ENCODE measurements around the gene FAM83C.

Gene FAM83C

GRCh38 chr20:35298264-35298663 lies 6.0 kb upstream of the FAM83C start:
- DNase-seq (ENCODE audit: low read depth): no peak

- DNase-seq (ENCODE audit: low read depth): no peak
These were observed 5.5 kb upstream of the FAM83C start for GRCh38 chr20:35297740-35298139.

- peak; percentile 59 for DNase-seq (ENCODE audit: low read depth)
These were observed 4.9 kb upstream of the FAM83C start for GRCh38 chr20:35297155-35297554.

GRCh38 chr20:35296101-35296554 lies 3.9 kb upstream of the FAM83C start:
- no peak for DNase-seq (ENCODE audit: low read depth)

- no peak for DNase-seq (ENCODE audit: low read depth)
These were observed 3.4 kb upstream of the FAM83C start for GRCh38 chr20:35295674-35296073.

- DNase-seq (ENCODE audit: low read depth): no peak
These were observed 2.8 kb upstream of the FAM83C start for GRCh38 chr20:35295058-35295457.

- DNase-seq (ENCODE audit: low read depth): no peak
These were observed 2.1 kb upstream of the FAM83C start for GRCh38 chr20:35294293-35294685.

GRCh38 chr20:35293303-35294292 lies 1.4 kb upstream of the FAM83C start:
- no peak for DNase-seq (ENCODE audit: low read depth)

GRCh38 chr20:35292504-35293285 lies 470 bp upstream of the FAM83C start:
- DNase-seq (ENCODE audit: low read depth): no peak

- no peak for DNase-seq (ENCODE audit: low read depth)
These were observed 1.3 kb downstream of the FAM83C start for GRCh38 chr20:35290887-35291417.

GRCh38 chr20:35290186-35290886 lies 1.9 kb downstream of the FAM83C start:
- no peak for DNase-seq (ENCODE audit: low read depth)

- no peak for DNase-seq (ENCODE audit: low read depth)
These were observed 3.7 kb downstream of the FAM83C start for GRCh38 chr20:35288325-35289060.

- DNase-seq (ENCODE audit: low read depth): no peak
These were observed 4.5 kb downstream of the FAM83C start for GRCh38 chr20:35287509-35288324.

- no peak for DNase-seq (ENCODE audit: low read depth)
These were observed 5.2 kb downstream of the FAM83C start for GRCh38 chr20:35286899-35287508.

GRCh38 chr20:35286077-35286898 lies 5.9 kb downstream of the FAM83C start:
- DNase-seq (ENCODE audit: low read depth): no peak

GRCh38 chr20:35285806-35286076 lies 6.5 kb downstream of the FAM83C start:
- no peak for DNase-seq (ENCODE audit: low read depth)

- DNase-seq (ENCODE audit: low read depth): no peak
These were observed 7.0 kb downstream of the FAM83C start for GRCh38 chr20:35284992-35285805.

GRCh38 chr20:35284267-35284991 lies 7.8 kb downstream of the FAM83C start, which contains the start of gene EIF6:
Gene EIF6 (minus strand): TSS chr20:35284772. CDS start chr20:35284487, 285 bp downstream.
- peak; percentile 90 for DNase-seq (ENCODE audit: low read depth)
